Measurements from ENCODE around the gene DHPS. TPM values are rescaled to one million over a fixed set of nuclear protein-coding genes. Genes with fewer than 3 reads are reported as not detected.

DHPS gene
- polyA plus RNA-seq, 1 experiment = 59.1 TPM

DNA sequence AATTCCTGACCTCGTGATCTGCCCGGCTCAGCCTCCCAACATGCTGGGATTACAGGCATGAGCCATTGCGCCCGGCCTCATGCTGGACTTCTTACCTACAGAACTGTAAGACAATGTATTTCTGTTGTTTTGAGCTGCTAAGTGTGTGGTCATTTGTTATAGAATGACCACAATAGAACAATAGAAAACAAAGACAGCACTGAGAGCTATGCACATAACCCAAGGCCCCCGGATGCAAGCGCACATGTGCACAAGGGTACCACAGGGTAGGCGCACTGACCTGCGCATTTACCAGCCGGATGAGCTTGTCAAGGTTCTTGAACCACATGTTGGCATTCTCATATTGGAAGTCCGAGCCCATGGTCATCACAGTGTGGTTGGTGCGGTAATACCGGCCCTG is 20.7 kb downstream of the DHPS start:
- DNase-seq (ENCODE audit: low read depth, low spot score) = no peak
- Histone ChIP-seq H3K4me3 (ENCODE audit: low read depth, low read length) (no peak overlapping the region), H3K27ac (ENCODE audit: low read depth, low read length) (no peak overlapping the region), H3K9me3 (ENCODE audit: control insufficient read depth, insufficient read depth, low read length) (peaks cover 12% of the 10 kb centered on the region; the same call in 1 of the 2 replicates), H3K27me3 (ENCODE audit: control insufficient read depth, insufficient read depth, low read length) (no peaks in the 10 kb centered on the region)
- TF ChIP-seq CTCF (IDR thresholded peaks at IDR 0.05; ENCODE audit: low read depth, low read length) = no peak
- ChIA-PET CTCF (interaction anchor here (0.6 kb wide), 1 partner anchor 11 kb away, joined by 3 read pairs; no protein-coding TSS in a partner anchor), POLR2A (no interaction called here)

DNA sequence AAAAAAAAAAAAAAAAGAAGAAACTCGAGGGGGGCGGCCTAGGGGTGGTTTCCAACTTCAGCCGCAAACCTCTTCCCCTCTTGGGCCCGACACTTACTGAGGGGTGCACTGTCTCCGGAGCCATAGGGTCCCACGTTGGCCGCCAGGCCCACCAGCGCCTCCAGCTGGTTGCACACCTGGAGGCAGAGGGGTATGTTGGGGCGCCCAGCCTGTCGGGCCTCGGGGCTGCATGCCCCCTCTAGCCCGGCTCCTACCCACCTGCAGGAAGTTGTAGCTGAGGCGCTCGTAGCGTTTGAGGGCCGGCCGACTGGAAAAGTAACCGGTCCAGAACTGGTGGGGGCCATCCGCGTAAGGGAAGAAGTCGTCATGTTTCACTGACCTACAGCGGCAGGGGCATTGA is 23.7 kb downstream of the DHPS start:
- POLR2A ChIA-PET = interaction anchor here (0.5 kb wide), 1 partner anchor 43 kb away, joined by 3 read pairs; no protein-coding TSS in a partner anchor
- no peaks in the 10 kb centered on the region for H3K27me3 ChIP-seq (ENCODE audit: control insufficient read depth, insufficient read depth, low read length)
- 0 out of 2 replicates have a peak, but pooled peaks have one; percentile 1 for TF ChIP-seq CTCF (IDR thresholded peaks at IDR 0.05; ENCODE audit: low read depth, low read length)
- no peak for DNase-seq (ENCODE audit: low read depth, low spot score)
- no peak overlapping the region for H3K4me3 ChIP-seq (ENCODE audit: low read depth, low read length)
- no peak overlapping the region for H3K27ac ChIP-seq (ENCODE audit: low read depth, low read length)
- H3K9me3 ChIP-seq (ENCODE audit: control insufficient read depth, insufficient read depth, low read length) = peaks cover 12% of the 10 kb centered on the region; the same call in 1 of the 2 replicates
- CTCF ChIA-PET = interaction anchor here (0.9 kb wide), 1 partner anchor 14 kb away, joined by 3 read pairs; no protein-coding TSS in a partner anchor

DNA sequence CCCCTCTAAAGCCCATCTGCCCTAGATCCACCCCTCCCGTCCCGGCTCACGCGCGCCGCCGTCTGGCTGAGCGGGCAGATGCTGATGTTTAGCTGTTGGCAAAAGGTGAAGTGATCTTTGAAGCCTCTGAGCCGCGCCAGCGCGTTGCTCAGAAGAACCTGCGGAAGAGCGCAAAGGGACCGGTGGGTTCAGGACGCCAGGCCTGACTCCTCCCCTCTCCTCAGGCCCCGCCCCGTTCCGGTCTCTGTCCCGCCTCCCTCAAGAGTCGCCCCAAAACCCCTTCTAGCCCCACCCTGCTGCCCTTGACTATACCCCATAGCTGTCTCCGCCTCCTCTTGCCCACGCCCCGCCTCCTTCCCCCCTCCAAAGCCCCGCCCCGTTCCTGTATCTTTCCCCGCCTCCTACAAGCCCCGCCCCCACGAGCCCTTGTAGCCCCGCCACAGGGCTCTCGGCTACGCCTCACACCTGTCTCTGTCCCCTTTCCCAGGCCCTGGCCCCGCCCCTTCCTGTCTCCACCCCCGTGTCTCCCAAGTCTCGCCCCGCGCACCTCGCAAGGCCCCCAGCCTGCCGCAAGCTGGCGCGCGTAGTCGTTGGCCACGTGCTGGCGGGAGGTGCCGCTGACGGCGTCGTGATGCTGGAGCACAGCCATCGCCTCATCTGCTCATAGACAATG is 24.6 kb downstream of the DHPS start:
- ChIA-PET POLR2A (no interaction called here), CTCF (no interaction called here)
- DNase-seq (ENCODE audit: low read depth, low spot score) = no peak
- H3K27me3 ChIP-seq (ENCODE audit: control insufficient read depth, insufficient read depth, low read length) = no peaks in the 10 kb centered on the region
- H3K4me3 ChIP-seq (ENCODE audit: low read depth, low read length) = no peak overlapping the region
- TF ChIP-seq CTCF (IDR thresholded peaks at IDR 0.05; ENCODE audit: low read depth, low read length) = no peak
- H3K27ac ChIP-seq (ENCODE audit: low read depth, low read length) = no peak overlapping the region
- H3K9me3 ChIP-seq (ENCODE audit: control insufficient read depth, insufficient read depth, low read length) = peaks cover 12% of the 10 kb centered on the region; the same call in 1 of the 2 replicates

DNA sequence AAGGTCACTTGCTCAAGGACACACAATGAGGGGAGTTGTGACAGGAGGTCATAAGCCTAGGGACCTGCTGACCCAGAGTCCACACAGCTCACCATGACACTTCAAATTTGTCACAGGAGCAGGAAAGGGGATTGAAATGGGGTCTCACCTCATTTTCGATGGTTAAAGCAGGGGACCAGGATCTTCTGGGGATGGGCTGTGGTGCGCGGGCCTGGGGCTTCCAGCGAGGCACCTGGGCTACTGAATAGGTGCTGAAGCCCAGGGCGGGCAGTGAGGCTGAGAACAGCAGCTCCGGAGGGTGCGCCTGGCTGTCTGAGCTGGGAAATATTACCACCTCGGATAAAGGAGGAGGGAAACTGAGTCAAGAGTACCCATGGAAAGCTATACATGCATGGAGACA is 26.1 kb downstream of the DHPS start:
- no peak overlapping the region for H3K4me3 ChIP-seq (ENCODE audit: low read depth, low read length)
- H3K27ac ChIP-seq (ENCODE audit: low read depth, low read length) = no peak overlapping the region
- CTCF ChIA-PET = interaction anchor here (0.8 to 1.1 kb wide), 2 partner anchors 15 kb away, joined by 3 read pairs; no protein-coding TSS in a partner anchor
- POLR2A ChIA-PET = interaction anchor here (0.8 kb wide), 1 partner anchor 44 kb away, joined by 4 read pairs; no protein-coding TSS in a partner anchor
- H3K9me3 ChIP-seq (ENCODE audit: control insufficient read depth, insufficient read depth, low read length) = peaks cover 12% of the 10 kb centered on the region; the same call in 1 of the 2 replicates
- no peaks in the 10 kb centered on the region for H3K27me3 ChIP-seq (ENCODE audit: control insufficient read depth, insufficient read depth, low read length)
- DNase-seq (ENCODE audit: low read depth, low spot score) = no peak
- no peak for TF ChIP-seq CTCF (IDR thresholded peaks at IDR 0.05; ENCODE audit: low read depth, low read length)

GRCh38 chr19:12652219-12652618 is 29.5 kb downstream of the DHPS start:
- Histone ChIP-seq H3K27ac (ENCODE audit: low read depth, low read length) (no peak overlapping the region), H3K27me3 (ENCODE audit: control insufficient read depth, insufficient read depth, low read length) (no peaks in the 10 kb centered on the region), H3K4me3 (ENCODE audit: low read depth, low read length) (no peak overlapping the region), H3K9me3 (ENCODE audit: control insufficient read depth, insufficient read depth, low read length) (peaks cover 15% of the 10 kb centered on the region)
- POLR2A ChIA-PET = no interaction called here
- CTCF ChIA-PET = no interaction called here
- DNase-seq (ENCODE audit: low read depth, low spot score) = no peak
- TF ChIP-seq CTCF (IDR thresholded peaks at IDR 0.05; ENCODE audit: low read depth, low read length) = no peak
